HG03025 (cell line): ENCODE results near the gene EXD3.
"Not testable (repeated sequence)": the region's sequence is repeated elsewhere in the genome, so short reads cannot be mapped to it uniquely, and the experiment has no call there.

Source experiments
- ATAC-seq: cut with Tn5 transposase; IDR thresholded peaks from one replicate; pipeline ENCODE4 v1.9.1; 2021; ENCODE audit warnings: mild to moderate bottlenecking, moderate library complexity; ENCODE audit not compliant: unreplicated experiment, low FRiP score

Gene EXD3

DNA sequence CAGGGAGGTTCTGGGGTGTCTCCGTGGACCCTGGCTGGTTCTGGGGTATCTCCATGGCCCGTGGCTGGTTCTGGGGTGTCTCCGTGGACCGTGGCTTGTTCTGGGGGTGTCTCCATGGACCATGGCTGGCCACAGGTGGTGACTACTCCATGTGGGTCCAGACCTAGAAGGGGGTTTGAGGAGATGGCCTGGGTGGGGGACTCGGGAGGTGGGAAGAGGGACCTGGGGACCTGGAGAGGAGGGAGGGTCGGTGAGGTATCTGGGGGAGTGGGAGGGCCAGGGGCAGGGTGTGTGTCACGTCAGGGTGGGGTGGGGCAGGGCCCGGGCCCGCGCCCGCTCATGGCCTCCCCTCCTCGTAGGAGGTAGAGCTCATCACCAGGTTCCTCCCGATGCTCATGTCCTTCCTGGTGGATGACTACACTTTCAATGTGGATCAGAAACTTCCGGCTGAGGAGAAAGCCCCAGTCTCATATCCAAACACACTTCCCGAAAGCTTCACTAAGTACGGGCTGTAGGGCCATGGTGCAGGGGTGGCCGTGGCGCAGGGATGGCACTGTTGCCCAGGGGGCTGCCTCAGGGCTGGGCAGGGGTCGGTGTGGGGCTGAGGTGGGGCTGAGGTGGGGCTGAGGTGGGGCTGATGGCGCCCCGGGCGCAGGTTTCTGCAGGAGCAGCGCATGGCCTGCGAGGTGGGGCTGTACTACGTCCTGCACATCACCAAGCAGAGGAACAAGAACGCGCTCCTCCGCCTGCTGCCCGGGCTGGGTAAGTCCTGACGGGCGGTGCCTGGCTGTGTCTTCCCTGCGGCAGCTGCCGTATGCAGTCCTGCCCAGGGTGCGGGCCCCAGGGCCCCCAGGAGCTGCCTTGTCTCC is 156.1 kb downstream of the EXD3 start:
- no peak for ATAC-seq

- no peak for ATAC-seq
These were observed 156.8 kb downstream of the EXD3 start for GRCh38 chr9:137266162-137266527.

GRCh38 chr9:137265496-137266161 is 157.3 kb downstream of the EXD3 start:
- no peak for ATAC-seq

GRCh38 chr9:137264067-137264466 is 158.9 kb downstream of the EXD3 start:
- ATAC-seq: no peak

- no peak for ATAC-seq
These were observed 159.5 kb downstream of the EXD3 start for GRCh38 chr9:137263506-137263905.

GRCh38 chr9:137262909-137263285 is 160.1 kb downstream of the EXD3 start:
- ATAC-seq: no peak

DNA sequence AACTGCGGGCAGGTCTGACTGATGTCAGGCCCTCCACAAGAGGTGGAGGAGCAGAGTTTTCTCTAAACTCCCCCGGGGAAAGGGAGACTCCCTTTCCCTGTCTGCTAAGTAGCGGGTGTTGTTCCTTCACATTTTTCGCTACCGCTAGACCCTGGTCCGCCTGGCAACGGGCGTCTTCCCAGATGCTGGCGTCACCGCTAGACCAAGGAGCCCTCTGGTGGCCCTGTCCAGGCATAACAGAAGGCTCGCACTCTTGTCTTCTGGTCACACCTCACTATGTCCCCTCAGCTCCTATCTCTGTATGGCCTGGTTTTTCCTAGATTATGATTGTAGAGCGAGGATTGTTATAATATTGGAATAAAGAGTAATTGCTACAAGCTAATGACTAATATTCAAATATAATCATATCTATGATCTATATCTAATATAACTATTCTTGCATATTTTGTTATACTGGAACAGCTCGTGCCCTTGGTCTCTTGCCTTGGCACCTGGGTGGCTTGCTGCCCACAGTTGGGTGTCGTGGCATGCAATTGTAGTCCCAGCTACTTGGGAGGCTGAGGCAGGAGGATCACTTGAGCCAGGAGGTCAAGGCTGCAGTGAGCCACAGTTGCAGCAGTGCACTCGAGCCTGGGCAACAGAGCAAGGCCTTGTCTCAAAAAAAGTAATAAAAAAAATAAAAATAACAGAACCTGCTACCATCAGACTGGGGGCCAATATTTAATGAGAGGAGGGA is 160.6 kb downstream of the EXD3 start:
- ATAC-seq: not testable (repeated sequence)
